Esophagus squamous epithelium (tissue), 5 donors: Measurements from ENCODE around the gene CTDSPL. TPM values are rescaled to one million over a fixed set of nuclear protein-coding genes. Genes with fewer than 3 reads are reported as not detected.
A peak's percentile ranks its signal among the peaks of the same experiment; 100 is the strongest.

Experiments
- DNase-seq: peaks from one replicate; lab custom pipeline; 2025; lab: John Stamatoyannopoulos, UW
- H3K27ac ChIP-seq, 4 donors: fragments of 200-600 bp; sonication (generic); one replicate each; pipeline ENCODE4 v1.5.1; 2016 to 2019; ENCODE audit warnings: mild to moderate bottlenecking in 1 of 4
- H3K27me3 ChIP-seq, 4 donors: fragments of 200-600 bp; sonication (generic); 1 replicate in 3 of 4; 2 replicates in 1 of 4; pipeline versions ENCODE4 v1.5.1 to v1.6.0; 2017 to 2021; ENCODE audit warnings: antibody characterized with exemption in 1 of 4
- H3K36me3 ChIP-seq, 3 donors: fragments of 200-600 bp; sonication (generic); one replicate each; pipeline ENCODE4 v1.5.1; 2016 to 2019
- H3K4me1 ChIP-seq, 3 donors: fragments of 200-600 bp; sonication (generic); one replicate each; pipeline ENCODE4 v1.5.1; 2017 to 2019
- H3K4me3 ChIP-seq, 4 donors: fragments of 200-600 bp; sonication (generic); 1 replicate in 3 of 4; 2 replicates in 1 of 4; pipeline ENCODE4 v1.5.1; 2016 to 2019; ENCODE audit warnings: mild to moderate bottlenecking in 2 of 4, moderate library complexity in 1 of 4
- H3K9me3 ChIP-seq, 3 donors: fragments of 200-600 bp; sonication (generic); one replicate each; pipeline ENCODE4 v1.5.1; 2016 to 2019
- POLR2A ChIP-seq, 4 donors: fragments of 450-650 bp; IDR thresholded peaks; one replicate each; pipeline ENCODE4 v1.6.1; 2017; ENCODE audit warnings: antibody characterized with exemption in 4 of 4, mild to moderate bottlenecking in 4 of 4, moderate library complexity in 3 of 4
- WGBS, 2 donors: methylation state at CpG; one replicate each; pipeline ENCODE4 v1.1.5; 2018; 5-methylcytosine and 5-hydroxymethylcytosine counted together
- intact Hi-C: fragments of 100-400 bp; cut with DNase I; formaldehyde crosslinking; loops from one replicate; pipeline ENCODE4 v1.15.0; 2022
- total RNA-seq, 4 donors: library from RNA; depleted of rRNA; stranded (reverse); fragments of >200 nt; gene quantifications; one replicate each; pipeline ENCODE4 v1.1.0, GENCODE V29; 2016
- TF ChIP-seq, protein P1 (sequence below), 6 experiments: fragments of 450-650 bp in 4 of 6; fragments of 200-600 bp in 2 of 6; sonication (generic) in 2 of 6; IDR thresholded peaks; one replicate each; pipeline ENCODE4 v1.5.1; 2016 to 2019; ENCODE audit warnings: antibody characterized with exemption in 6 of 6, mild to moderate bottlenecking in 4 of 6, moderate library complexity in 4 of 6
- donor health status: DM: yes; HTN: yes; CAD: no.

The CTDSPL gene
- total RNA-seq, 4 donors from 2014 or later: 20.7 to 55.1 (median 30.8) TPM

DNA sequence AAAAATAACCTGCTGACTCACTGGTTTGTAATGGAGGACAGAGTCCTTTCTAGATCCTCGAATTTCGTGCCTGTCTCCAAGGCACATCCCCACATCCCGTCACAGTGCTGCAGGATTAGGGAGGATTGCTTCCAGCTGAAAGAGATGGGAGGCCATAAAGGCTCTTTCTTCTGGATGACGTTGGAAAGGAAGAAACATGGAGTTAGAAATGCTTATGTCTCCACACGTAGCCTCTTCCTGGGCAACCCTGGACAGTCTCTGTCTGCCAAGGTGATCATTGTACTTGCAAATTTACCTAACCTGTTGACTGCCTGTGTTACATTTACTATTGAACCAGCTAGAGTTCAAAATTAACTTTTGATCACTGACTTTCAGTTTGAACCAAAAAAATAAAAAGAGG is 101.3 kb downstream of the CTDSPL start:
- Histone ChIP-seq H3K36me3 (peaks cover 0 to 9% (median 0%) of the 10 kb centered on the region in 3 donors), H3K27me3 (no peaks in the 10 kb centered on the region), H3K4me1 (peaks cover 8 to 27% (median 8%) of the 10 kb centered on the region in 3 donors), H3K9me3 (no peaks in the 10 kb centered on the region), H3K27ac (peak overlapping the region in 2 of 4 donors; percentile 3 to 10), H3K4me3 (no peak overlapping the region)
- WGBS, 2 donors: 53 to 59% methylated on average over 5 of the region's 5 CpGs
- intact Hi-C loops: no loop called here
- TF ChIP-seq, protein P1, sequence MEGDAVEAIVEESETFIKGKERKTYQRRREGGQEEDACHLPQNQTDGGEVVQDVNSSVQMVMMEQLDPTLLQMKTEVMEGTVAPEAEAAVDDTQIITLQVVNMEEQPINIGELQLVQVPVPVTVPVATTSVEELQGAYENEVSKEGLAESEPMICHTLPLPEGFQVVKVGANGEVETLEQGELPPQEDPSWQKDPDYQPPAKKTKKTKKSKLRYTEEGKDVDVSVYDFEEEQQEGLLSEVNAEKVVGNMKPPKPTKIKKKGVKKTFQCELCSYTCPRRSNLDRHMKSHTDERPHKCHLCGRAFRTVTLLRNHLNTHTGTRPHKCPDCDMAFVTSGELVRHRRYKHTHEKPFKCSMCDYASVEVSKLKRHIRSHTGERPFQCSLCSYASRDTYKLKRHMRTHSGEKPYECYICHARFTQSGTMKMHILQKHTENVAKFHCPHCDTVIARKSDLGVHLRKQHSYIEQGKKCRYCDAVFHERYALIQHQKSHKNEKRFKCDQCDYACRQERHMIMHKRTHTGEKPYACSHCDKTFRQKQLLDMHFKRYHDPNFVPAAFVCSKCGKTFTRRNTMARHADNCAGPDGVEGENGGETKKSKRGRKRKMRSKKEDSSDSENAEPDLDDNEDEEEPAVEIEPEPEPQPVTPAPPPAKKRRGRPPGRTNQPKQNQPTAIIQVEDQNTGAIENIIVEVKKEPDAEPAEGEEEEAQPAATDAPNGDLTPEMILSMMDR (IDR thresholded peaks at IDR 0.05): no peak
- no peak for TF ChIP-seq POLR2A (IDR thresholded peaks at IDR 0.05)
- DNase-seq: no peak

DNA sequence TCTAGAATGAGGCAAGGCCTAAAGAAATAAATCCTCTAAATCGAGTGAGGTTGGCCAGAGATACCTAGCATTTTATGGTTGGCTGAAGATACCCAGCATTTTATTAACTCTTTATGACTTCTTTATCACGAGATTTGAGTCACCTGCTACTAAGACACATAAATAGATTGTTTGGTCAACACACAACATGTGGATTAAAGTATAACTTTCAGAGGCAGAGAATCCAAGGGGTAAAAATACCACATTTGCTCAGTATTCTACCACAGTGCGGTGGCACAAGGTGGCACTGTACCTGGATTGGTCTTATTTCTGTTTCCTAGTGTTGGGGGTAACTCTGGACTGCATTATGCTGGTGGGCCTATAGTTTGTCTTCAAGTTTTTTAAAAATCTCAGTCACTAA is 102.0 kb downstream of the CTDSPL start:
- WGBS, 2 donors: 73 to 81% methylated on average over 3 of the region's 3 CpGs
- no peak for TF ChIP-seq POLR2A (IDR thresholded peaks at IDR 0.05)
- TF ChIP-seq, protein P1 (IDR thresholded peaks at IDR 0.05): no peak

DNA sequence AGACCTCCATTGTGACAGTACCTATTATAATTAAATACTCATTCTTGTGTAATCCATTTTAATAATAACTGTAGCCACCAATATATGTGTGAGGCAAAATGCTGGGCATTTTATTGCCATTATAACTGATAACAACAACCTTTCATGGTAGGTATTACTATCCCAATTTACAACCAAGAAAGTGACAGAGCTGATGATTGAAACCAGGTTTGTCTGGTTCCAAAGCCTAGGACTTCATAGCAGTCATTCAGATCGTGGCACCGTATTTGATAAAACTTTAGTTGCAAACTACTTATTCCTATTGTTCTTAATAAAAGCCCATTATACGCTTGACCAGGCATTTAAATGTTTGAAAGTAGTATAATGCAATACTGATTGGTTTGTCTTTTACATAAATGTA is 102.5 kb downstream of the CTDSPL start:
- no peak for DNase-seq
- TF ChIP-seq, protein P1 (IDR thresholded peaks at IDR 0.05): no peak
- no peak for TF ChIP-seq POLR2A (IDR thresholded peaks at IDR 0.05)
- Histone ChIP-seq H3K9me3 (no peaks in the 10 kb centered on the region), H3K4me1 (peaks cover 8 to 33% (median 8%) of the 10 kb centered on the region in 3 donors), H3K27me3 (no peaks in the 10 kb centered on the region), H3K4me3 (no peak overlapping the region), H3K36me3 (peaks cover 0 to 18% (median 0%) of the 10 kb centered on the region in 3 donors), H3K27ac (no peak overlapping the region)
- 89 to 97% methylated on average over 3 of the region's 3 CpGs for WGBS, 2 donors
- intact Hi-C loops: no loop called here

More for the DNA sequence above, 102.0 kb downstream of the CTDSPL start:
- H3K9me3 ChIP-seq: no peaks in the 10 kb centered on the region
- no peak overlapping the region for H3K4me3 ChIP-seq
- DNase-seq: no peak
- H3K27ac ChIP-seq: no peak overlapping the region
- H3K36me3 ChIP-seq: peaks cover 0 to 13% (median 0%) of the 10 kb centered on the region in 3 donors
- intact Hi-C loops: no loop called here
- no peaks in the 10 kb centered on the region for H3K27me3 ChIP-seq
- H3K4me1 ChIP-seq: peaks cover 8 to 28% (median 8%) of the 10 kb centered on the region in 3 donors

DNA sequence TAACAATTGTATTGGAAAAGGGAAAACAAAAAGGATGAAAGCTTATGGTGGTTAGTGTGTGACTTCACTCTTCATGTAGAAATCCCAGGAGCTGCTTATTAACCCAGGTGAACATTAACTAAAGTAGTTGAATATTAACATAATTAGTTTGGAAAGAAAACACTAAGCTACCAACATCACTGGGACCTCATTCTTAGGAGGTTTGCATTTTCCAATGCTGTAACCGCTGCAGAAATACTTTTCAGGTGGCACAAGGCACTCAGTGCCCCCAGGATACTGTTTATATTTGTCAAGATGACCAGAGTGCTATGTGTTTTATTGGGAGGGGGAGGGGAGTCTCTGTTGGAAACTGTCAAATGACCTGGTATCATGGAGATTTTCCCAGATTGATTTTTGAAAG is 103.0 kb downstream of the CTDSPL start:
- no peak for DNase-seq
- TF ChIP-seq, protein P1 (IDR thresholded peaks at IDR 0.05): no peak
- TF ChIP-seq POLR2A (IDR thresholded peaks at IDR 0.05): no peak
- 60 to 77% methylated on average over 1 of the region's 1 CpG for WGBS, 2 donors
- H3K27me3 ChIP-seq: no peaks in the 10 kb centered on the region
- H3K4me3 ChIP-seq: no peak overlapping the region
- H3K9me3 ChIP-seq: no peaks in the 10 kb centered on the region
- H3K36me3 ChIP-seq: peaks cover 0 to 24% (median 0%) of the 10 kb centered on the region in 3 donors
- H3K27ac ChIP-seq: no peak overlapping the region
- intact Hi-C loops: no loop called here
- H3K4me1 ChIP-seq: peaks cover 8 to 39% (median 8%) of the 10 kb centered on the region in 3 donors

DNA sequence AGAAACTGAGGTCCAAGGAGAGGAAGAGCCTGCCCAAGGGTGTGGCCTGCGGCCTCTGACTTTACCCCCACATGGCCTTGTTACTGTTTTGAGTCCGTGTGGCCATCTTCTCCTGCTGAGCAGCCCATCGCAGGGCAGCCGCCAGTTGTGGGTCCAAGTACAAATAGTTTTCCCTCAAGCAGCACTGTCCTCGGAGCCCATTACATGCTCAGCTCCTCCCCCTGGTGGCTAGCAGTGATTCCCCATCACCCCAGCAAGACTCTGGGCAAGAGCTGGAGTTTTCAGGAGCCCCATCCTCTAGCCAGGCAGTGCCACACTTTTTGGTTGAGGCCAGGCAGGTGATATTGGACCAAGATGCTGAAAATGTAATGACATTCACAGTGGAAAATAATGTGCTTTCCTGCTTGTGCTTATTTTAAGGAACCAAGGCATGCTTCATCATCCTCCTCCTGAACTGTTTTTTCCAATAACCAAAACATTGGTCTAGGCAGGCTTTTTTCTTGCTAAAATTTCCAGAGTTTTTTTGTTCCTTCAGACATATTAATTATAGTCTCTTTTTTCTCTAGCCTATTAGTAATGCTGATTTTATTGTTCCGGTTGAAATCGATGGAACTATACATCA is 105.7 kb downstream of the CTDSPL start:
- H3K4me1 ChIP-seq: peaks cover 0 to 23% (median 5%) of the 10 kb centered on the region in 3 donors
- no peaks in the 10 kb centered on the region for H3K9me3 ChIP-seq
- no peak for DNase-seq
- no peak overlapping the region for H3K4me3 ChIP-seq
- H3K27me3 ChIP-seq: no peaks in the 10 kb centered on the region
- 53 to 75% methylated on average over 3 to 7 of the region's 7 CpGs for WGBS, 2 donors
- TF ChIP-seq POLR2A (IDR thresholded peaks at IDR 0.05): no peak
- TF ChIP-seq, protein P1 (IDR thresholded peaks at IDR 0.05): peak; percentile 65 to 86 (median 79)
- intact Hi-C loops: loop anchor here (2.0 kb wide), 1 partner anchor 113 kb away; no protein-coding TSS in a partner anchor
- no peak overlapping the region for H3K27ac ChIP-seq
- peaks cover 0 to 44% (median 0%) of the 10 kb centered on the region in 3 donors for H3K36me3 ChIP-seq
